ENCODE data around the gene LRRC8D. TPM values are rescaled to one million over a fixed set of nuclear protein-coding genes. Genes with fewer than 3 reads are reported as not detected.

LRRC8D gene
- total RNA-seq, 5 donors from 2014 or later (not counting 1 experiment from before 2014, with no cell fraction given), result 23.8 to 43.4 (median 33.0) TPM

DNA sequence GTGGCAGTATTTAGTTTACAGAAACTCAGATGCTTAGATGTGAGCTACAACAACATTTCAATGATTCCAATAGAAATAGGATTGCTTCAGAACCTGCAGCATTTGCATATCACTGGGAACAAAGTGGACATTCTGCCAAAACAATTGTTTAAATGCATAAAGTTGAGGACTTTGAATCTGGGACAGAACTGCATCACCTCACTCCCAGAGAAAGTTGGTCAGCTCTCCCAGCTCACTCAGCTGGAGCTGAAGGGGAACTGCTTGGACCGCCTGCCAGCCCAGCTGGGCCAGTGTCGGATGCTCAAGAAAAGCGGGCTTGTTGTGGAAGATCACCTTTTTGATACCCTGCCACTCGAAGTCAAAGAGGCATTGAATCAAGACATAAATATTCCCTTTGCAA, 114.4 kb downstream of the LRRC8D start:
- Histone ChIP-seq H3K36me3 (ENCODE audit: control insufficient read depth in 2 of 2, extremely low read depth in 1 of 2, insufficient read depth in 1 of 2, low read length in 1 of 2) (peaks cover 10 to 29% of the 10 kb centered on the region in 2 donors), H3K27me3 (replicated peaks in 1 of 2; ENCODE audit: control insufficient read depth in 2 of 2, extremely low read depth in 1 of 2, insufficient read depth in 2 of 2, low read length in 1 of 2) (no peaks in the 10 kb centered on the region), H3K27ac (ENCODE audit: low read length) (no peak overlapping the region), H3K4me3 (ENCODE audit: control insufficient read depth in 1 of 2, extremely low read depth in 1 of 2, low read length in 1 of 2) (no peak overlapping the region), H3K9me3 (no peaks in the 10 kb centered on the region), H3K4me1 (ENCODE audit: control insufficient read depth in 1 of 2, extremely low read depth in 1 of 2, insufficient read depth in 2 of 2, low read length in 2 of 2) (peaks cover 0 to 4% of the 10 kb centered on the region in 2 experiments)
- ATAC-seq (replicated peaks in 1 of 4) (no peak), DNase-seq (no peak)
- Mint-ChIP-seq H3K27me3 (no peaks in the 10 kb centered on the region), H3K36me3 (peaks cover 51% of the 10 kb centered on the region), H3K9me3 (no peaks in the 10 kb centered on the region), H3K27ac (no peak overlapping the region), H3K4me3 (no peak overlapping the region), H3K4me1 (peaks cover 5 to 6% (median 5%) of the 10 kb centered on the region in 3 donors)
- POLR2A ChIA-PET, result interaction anchor here in 1 of 2 donors (0.6 kb wide), 1 partner anchor 18 kb away, joined by 3 read pairs; no protein-coding TSS in a partner anchor
- 100% methylated on average over 1 of the region's 4 CpGs for WGBS (ENCODE audit: insufficient coverage)
- CTCF ChIA-PET, result no interaction called here

DNA sequence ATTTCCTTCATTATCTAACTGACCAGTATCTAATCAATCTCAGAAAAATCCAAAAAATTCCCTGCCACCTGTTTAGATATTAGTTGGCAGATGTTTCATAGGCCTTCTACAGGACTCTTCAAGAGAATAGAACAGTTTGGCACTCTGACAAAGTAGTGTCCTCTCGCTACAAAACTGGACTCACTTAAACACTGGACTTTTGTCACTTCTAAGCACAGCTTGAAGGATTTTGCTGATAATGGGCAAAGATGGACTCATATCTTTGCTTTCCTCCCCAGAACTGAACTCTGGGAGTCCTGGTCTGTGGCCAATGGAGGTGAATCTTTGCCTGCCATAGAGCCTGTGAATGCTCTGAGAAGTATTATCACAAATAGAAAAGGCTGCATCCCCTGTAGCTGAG, 115.9 kb downstream of the LRRC8D start:
- no peaks in the 10 kb centered on the region for H3K27me3 ChIP-seq (replicated peaks in 1 of 2; ENCODE audit: control insufficient read depth in 2 of 2, extremely low read depth in 1 of 2, insufficient read depth in 2 of 2, low read length in 1 of 2)
- H3K9me3 ChIP-seq, result no peaks in the 10 kb centered on the region
- Mint-ChIP-seq H3K36me3 (peaks cover 48% of the 10 kb centered on the region), H3K4me1 (no peaks in the 10 kb centered on the region), H3K9me3 (no peaks in the 10 kb centered on the region), H3K27me3 (no peaks in the 10 kb centered on the region), H3K4me3 (no peak overlapping the region), H3K27ac (no peak overlapping the region)
- H3K4me1 ChIP-seq (ENCODE audit: control insufficient read depth in 1 of 2, extremely low read depth in 1 of 2, insufficient read depth in 2 of 2, low read length in 2 of 2), result no peaks in the 10 kb centered on the region
- H3K36me3 ChIP-seq (ENCODE audit: control insufficient read depth in 2 of 2, extremely low read depth in 1 of 2, insufficient read depth in 1 of 2, low read length in 1 of 2), result peaks cover 13 to 29% of the 10 kb centered on the region in 2 donors
- POLR2A ChIA-PET, result interaction anchor here in 1 of 2 donors (0.6 kb wide), 2 partner anchors 86 to 108 kb away, joined by 3 read pairs; no protein-coding TSS in a partner anchor
- CTCF ChIA-PET, result no interaction called here
- WGBS (ENCODE audit: insufficient coverage), result no CpG with 5 or more reads among the region's 1 CpG
- DNase-seq, result no peak
- ATAC-seq (replicated peaks in 1 of 4), result no peak
- H3K4me3 ChIP-seq (ENCODE audit: control insufficient read depth in 1 of 2, extremely low read depth in 1 of 2, low read length in 1 of 2), result no peak overlapping the region
- H3K27ac ChIP-seq (ENCODE audit: low read length), result no peak overlapping the region

- no peaks in the 10 kb centered on the region for H3K4me1 ChIP-seq (ENCODE audit: control insufficient read depth in 1 of 2, extremely low read depth in 1 of 2, insufficient read depth in 2 of 2, low read length in 2 of 2)
Measured at GRCh38 chr1:89938171-89939055, 117.6 kb downstream of the LRRC8D start.

DNA sequence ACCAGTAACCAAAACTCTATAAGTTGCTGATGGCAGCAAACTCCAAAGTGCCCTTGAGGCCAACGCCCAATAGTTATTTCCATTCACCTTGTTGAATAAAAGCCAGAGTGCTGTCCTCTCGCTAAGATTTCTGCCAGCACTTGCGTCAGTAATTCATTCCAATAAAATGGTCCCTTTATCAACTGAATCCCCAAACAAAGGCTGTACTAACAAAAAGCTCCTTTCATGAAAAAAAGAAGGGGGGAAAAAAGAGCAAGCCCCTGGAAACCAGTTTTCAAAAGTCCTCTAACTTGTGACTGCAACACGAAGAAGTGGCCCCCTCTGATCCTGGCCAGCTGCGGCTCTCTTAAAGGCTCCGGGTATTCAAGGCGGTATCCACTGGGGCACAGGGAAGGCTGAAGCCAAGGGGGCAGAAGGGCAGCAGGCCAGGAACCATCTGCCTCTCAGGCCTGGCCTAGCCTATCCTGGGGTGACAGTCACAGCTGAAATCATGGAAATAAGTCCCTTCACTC, 118.3 kb downstream of the LRRC8D start:
- no peak for DNase-seq
- Mint-ChIP-seq H3K9me3 (no peaks in the 10 kb centered on the region), H3K27ac (no peak overlapping the region), H3K36me3 (peaks cover 25% of the 10 kb centered on the region), H3K27me3 (no peaks in the 10 kb centered on the region), H3K4me1 (no peaks in the 10 kb centered on the region), H3K4me3 (no peak overlapping the region)
- ChIA-PET CTCF (no interaction called here), POLR2A (no interaction called here)
- WGBS (ENCODE audit: insufficient coverage), result 98% methylated on average over 4 of the region's 7 CpGs
- Histone ChIP-seq H3K4me3 (ENCODE audit: control insufficient read depth in 1 of 2, extremely low read depth in 1 of 2, low read length in 1 of 2) (no peak overlapping the region), H3K27ac (ENCODE audit: low read length) (no peak overlapping the region), H3K36me3 (ENCODE audit: control insufficient read depth in 2 of 2, extremely low read depth in 1 of 2, insufficient read depth in 1 of 2, low read length in 1 of 2) (peaks cover 4 to 12% of the 10 kb centered on the region in 2 donors), H3K27me3 (replicated peaks in 1 of 2; ENCODE audit: control insufficient read depth in 2 of 2, extremely low read depth in 1 of 2, insufficient read depth in 2 of 2, low read length in 1 of 2) (no peaks in the 10 kb centered on the region), H3K9me3 (no peaks in the 10 kb centered on the region), H3K4me1 (ENCODE audit: control insufficient read depth in 1 of 2, extremely low read depth in 1 of 2, insufficient read depth in 2 of 2, low read length in 2 of 2) (no peaks in the 10 kb centered on the region)
- no peak for ATAC-seq (replicated peaks in 1 of 4)

More at GRCh38 chr1:89938171-89939055, 117.6 kb downstream of the LRRC8D start:
- no peaks in the 10 kb centered on the region for H3K27me3 Mint-ChIP-seq
- H3K9me3 Mint-ChIP-seq, result no peaks in the 10 kb centered on the region
- WGBS (ENCODE audit: insufficient coverage), result 100% methylated on average over 2 of the region's 7 CpGs
- Histone ChIP-seq H3K9me3 (no peaks in the 10 kb centered on the region), H3K4me3 (ENCODE audit: control insufficient read depth in 1 of 2, extremely low read depth in 1 of 2, low read length in 1 of 2) (no peak overlapping the region), H3K27me3 (replicated peaks in 1 of 2; ENCODE audit: control insufficient read depth in 2 of 2, extremely low read depth in 1 of 2, insufficient read depth in 2 of 2, low read length in 1 of 2) (no peaks in the 10 kb centered on the region), H3K36me3 (ENCODE audit: control insufficient read depth in 2 of 2, extremely low read depth in 1 of 2, insufficient read depth in 1 of 2, low read length in 1 of 2) (peaks cover 7 to 19% of the 10 kb centered on the region in 2 donors), H3K27ac (ENCODE audit: low read length) (no peak overlapping the region)
- peak overlapping the region in 1 of 2 donors; percentile 39 for H3K27ac Mint-ChIP-seq
- DNase-seq, result no peak
- no peaks in the 10 kb centered on the region for H3K4me1 Mint-ChIP-seq
- POLR2A ChIA-PET, result no interaction called here
- no peak for ATAC-seq (replicated peaks in 1 of 4)
- no peak overlapping the region for H3K4me3 Mint-ChIP-seq
- CTCF ChIA-PET, result no interaction called here
- peaks cover 32% of the 10 kb centered on the region for H3K36me3 Mint-ChIP-seq

- CTCF ChIA-PET, result no interaction called here
Measured at GRCh38 chr1:89939693-89940438, 119.0 kb downstream of the LRRC8D start.

DNA sequence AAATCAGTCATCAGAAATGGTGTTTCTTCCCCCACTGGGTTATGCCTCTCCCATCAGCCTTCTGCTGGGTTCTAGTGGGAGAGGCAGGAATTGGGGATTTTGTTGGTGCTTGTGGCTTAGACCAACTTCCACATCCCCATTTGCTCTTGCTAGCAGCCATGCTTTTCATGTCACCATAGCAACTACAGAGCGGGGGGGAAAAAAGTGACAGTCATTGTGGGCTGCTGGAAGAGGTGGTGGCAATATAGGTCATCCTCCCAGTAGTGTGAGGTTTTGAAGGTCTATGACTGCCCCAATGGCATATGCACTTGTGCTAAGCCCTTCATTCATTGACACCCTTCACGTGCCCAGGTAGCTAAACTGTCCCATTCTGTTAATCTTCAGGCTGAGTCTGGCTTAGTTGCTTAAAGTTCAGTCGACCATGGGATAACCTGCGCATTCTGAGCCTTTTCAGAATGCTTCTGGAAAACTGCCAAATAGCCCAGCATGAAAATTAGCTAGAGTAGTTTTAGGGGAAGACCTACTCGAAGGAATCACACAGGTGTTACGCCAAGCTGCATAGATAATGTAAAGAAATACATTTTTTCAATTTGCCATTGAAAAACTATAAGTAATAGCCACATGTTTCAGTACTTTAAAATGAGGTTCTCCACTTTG, 120.4 kb downstream of the LRRC8D start:
- no peak for ATAC-seq (replicated peaks in 1 of 4)
- Mint-ChIP-seq H3K27me3 (no peaks in the 10 kb centered on the region), H3K27ac (no peak overlapping the region), H3K4me1 (no peaks in the 10 kb centered on the region), H3K4me3 (no peak overlapping the region), H3K36me3 (peaks cover 6% of the 10 kb centered on the region), H3K9me3 (no peaks in the 10 kb centered on the region)
- Histone ChIP-seq H3K36me3 (ENCODE audit: control insufficient read depth in 2 of 2, extremely low read depth in 1 of 2, insufficient read depth in 1 of 2, low read length in 1 of 2) (peaks cover 4 to 5% of the 10 kb centered on the region in 2 donors), H3K4me3 (ENCODE audit: control insufficient read depth in 1 of 2, extremely low read depth in 1 of 2, low read length in 1 of 2) (no peak overlapping the region), H3K27me3 (replicated peaks in 1 of 2; ENCODE audit: control insufficient read depth in 2 of 2, extremely low read depth in 1 of 2, insufficient read depth in 2 of 2, low read length in 1 of 2) (no peaks in the 10 kb centered on the region), H3K27ac (ENCODE audit: low read length) (no peak overlapping the region), H3K4me1 (ENCODE audit: control insufficient read depth in 1 of 2, extremely low read depth in 1 of 2, insufficient read depth in 2 of 2, low read length in 2 of 2) (no peaks in the 10 kb centered on the region), H3K9me3 (no peaks in the 10 kb centered on the region)
- POLR2A ChIA-PET, result no interaction called here
- WGBS (ENCODE audit: insufficient coverage), result 78% methylated on average over 3 of the region's 6 CpGs
- CTCF ChIA-PET, result no interaction called here
- DNase-seq, result peak in 6 of 35 experiments; percentile 1 to 25 (median 7)

More at GRCh38 chr1:89939693-89940438, 119.0 kb downstream of the LRRC8D start:
- Histone ChIP-seq H3K9me3 (no peaks in the 10 kb centered on the region), H3K27me3 (replicated peaks in 1 of 2; ENCODE audit: control insufficient read depth in 2 of 2, extremely low read depth in 1 of 2, insufficient read depth in 2 of 2, low read length in 1 of 2) (no peaks in the 10 kb centered on the region), H3K36me3 (ENCODE audit: control insufficient read depth in 2 of 2, extremely low read depth in 1 of 2, insufficient read depth in 1 of 2, low read length in 1 of 2) (peaks cover 4 to 5% of the 10 kb centered on the region in 2 donors), H3K4me3 (ENCODE audit: control insufficient read depth in 1 of 2, extremely low read depth in 1 of 2, low read length in 1 of 2) (no peak overlapping the region), H3K4me1 (ENCODE audit: control insufficient read depth in 1 of 2, extremely low read depth in 1 of 2, insufficient read depth in 2 of 2, low read length in 2 of 2) (no peaks in the 10 kb centered on the region), H3K27ac (ENCODE audit: low read length) (no peak overlapping the region)
- Mint-ChIP-seq H3K27ac (no peak overlapping the region), H3K27me3 (no peaks in the 10 kb centered on the region), H3K4me1 (no peaks in the 10 kb centered on the region), H3K9me3 (no peaks in the 10 kb centered on the region), H3K4me3 (no peak overlapping the region), H3K36me3 (peaks cover 18% of the 10 kb centered on the region)
- ATAC-seq (replicated peaks in 1 of 4) (no peak), DNase-seq (no peak)
- POLR2A ChIA-PET, result no interaction called here
- WGBS (ENCODE audit: insufficient coverage), result 100% methylated on average over 2 of the region's 9 CpGs
